Stomach (tissue), 9 donors: Measurements from ENCODE around the gene SLCO1A2. TPM values are rescaled to one million over a fixed set of nuclear protein-coding genes. Genes with fewer than 3 reads are reported as not detected.
"Not testable (repeated sequence)": the region's sequence is repeated elsewhere in the genome, so short reads cannot be mapped to it uniquely, and the experiment has no call there.

Source experiments
- DNase-seq, 2 donors: peaks; one replicate each; pipeline versions ENCODE4 v3.0.0 to v3.0.0-alpha.2; 2013 to 2019
- H3K27ac ChIP-seq, 5 donors: fragments of 200-600 bp in 4 of 5; sonication (generic) in 4 of 5; one replicate each; pipeline ENCODE4 v1.5.1; 2013 to 2019; ENCODE audit warnings: mild to moderate bottlenecking in 1 of 5, moderate library complexity in 1 of 5
- H3K27me3 ChIP-seq, 3 donors: fragments of 200-600 bp; sonication (generic); one replicate each; pipeline ENCODE4 v1.5.1; 2017 to 2019; ENCODE audit warnings: mixed run types in 1 of 3
- H3K36me3 ChIP-seq, 4 donors: fragments of 200-600 bp; sonication (generic); 1 replicate in 3 of 4; 2 replicates in 1 of 4; pipeline ENCODE4 v1.5.1; 2016 to 2019
- H3K4me1 ChIP-seq, 4 donors: fragments of 200-600 bp; sonication (generic); one replicate each; pipeline ENCODE4 v1.5.1; 2016 to 2019
- H3K4me3 ChIP-seq, 4 donors: fragments of 200-600 bp; sonication (generic) in 3 of 4; one replicate each; pipeline ENCODE4 v1.5.1; 2016 to 2019; ENCODE audit warnings: mild to moderate bottlenecking in 1 of 4
- H3K9me3 ChIP-seq, 4 donors: fragments of 200-600 bp; sonication (generic); one replicate each; pipeline ENCODE4 v1.5.1; 2016 to 2019
- CTCF ChIP-seq, 7 experiments: fragments of 450-650 bp in 4 of 7; fragments of 200-600 bp in 3 of 7; sonication (generic) in 3 of 7; IDR thresholded peaks; one replicate each; pipeline ENCODE4 v1.5.1; 2016 to 2019; ENCODE audit warnings: antibody characterized with exemption in 7 of 7, control low read depth in 2 of 7, mild to moderate bottlenecking in 1 of 7
- EP300 ChIP-seq: sonication (generic); formaldehyde crosslinking; IDR thresholded peaks from one replicate; pipeline ENCODE4 v1.6.1; 2017; ENCODE audit warnings: antibody characterized with exemption
- POLR2A ChIP-seq, 4 donors: fragments of 450-650 bp; IDR thresholded peaks; one replicate each; pipeline ENCODE4 v1.6.1; 2016; ENCODE audit warnings: antibody characterized with exemption in 4 of 4, control low read depth in 2 of 4, mild to moderate bottlenecking in 1 of 4, moderate library complexity in 1 of 4
- POLR2AphosphoS5 ChIP-seq, 3 donors: sonication (generic); formaldehyde crosslinking; IDR thresholded peaks; one replicate each; pipeline ENCODE4 v1.6.1; 2016; ENCODE audit warnings: antibody characterized with exemption in 3 of 3
- WGBS, 5 donors: extraction: QIAGEN DNeasy Blood & Tissue Kit in 3 of 5; methylation state at CpG; one replicate each; pipeline versions ENCODE4 v1.1.5 to v1.1.7; 2013 to 2018; 5-methylcytosine and 5-hydroxymethylcytosine counted together
- intact Hi-C: fragments of 100-400 bp; cut with DNase I; formaldehyde crosslinking; loops from one replicate; pipeline ENCODE4 v1.15.1; 2023; ENCODE audit warnings: low total_unique reads
- polyA plus RNA-seq, 3 donors: library from polyadenylated mRNA; stranded (reverse); fragments of 200-250 nt; gene quantifications; one replicate each; pipeline ENCODE4 v1.2.3, GENCODE V29; 2013
- total RNA-seq, 5 donors: library from RNA; depleted of rRNA; stranded (reverse); fragments of >200 nt; gene quantifications; one replicate each; pipeline versions ENCODE4 v1.1.0 to v1.2.3, GENCODE V29; 2014 to 2016
- donor health status: healthy with polysubstance abuse.
- donor health status: Bipolar disorder and iron deficiency.
- donor health status: healthy.

The SLCO1A2 gene
- total and polyA plus RNA-seq, 8 donors, result not detected

GRCh38 chr12:21370845-21371449, 36.2 kb upstream of the SLCO1A2 start:
- no peaks in the 10 kb centered on the region for H3K9me3 ChIP-seq
- intact Hi-C loops, result no loop called here
- no peak overlapping the region for H3K27ac ChIP-seq
- TF ChIP-seq EP300, result no peak
- no peak for TF ChIP-seq CTCF (IDR thresholded peaks at IDR 0.05)
- TF ChIP-seq POLR2A (IDR thresholded peaks at IDR 0.05), result no peak
- TF ChIP-seq POLR2AphosphoS5 (IDR thresholded peaks at IDR 0.05), result no peak
- H3K4me1 ChIP-seq, result no peaks in the 10 kb centered on the region
- DNase-seq, result no peak
- no peaks in the 10 kb centered on the region for H3K36me3 ChIP-seq
- WGBS, 5 donors, result 80 to 88% (median 84%) methylated on average over 7 of the region's 7 CpGs
- H3K27me3 ChIP-seq, result no peaks in the 10 kb centered on the region
- H3K4me3 ChIP-seq, result no peak overlapping the region

GRCh38 chr12:21369141-21369980, 34.6 kb upstream of the SLCO1A2 start:
- Histone ChIP-seq H3K4me3 (no peak overlapping the region), H3K9me3 (no peaks in the 10 kb centered on the region), H3K27me3 (no peaks in the 10 kb centered on the region), H3K4me1 (no peaks in the 10 kb centered on the region), H3K36me3 (no peaks in the 10 kb centered on the region), H3K27ac (no peak overlapping the region)
- intact Hi-C loops, result no loop called here
- 42 to 47% (median 43%) methylated on average over 4 of the region's 4 CpGs for WGBS, 5 donors
- TF ChIP-seq CTCF (IDR thresholded peaks at IDR 0.05) (no peak), POLR2AphosphoS5 (IDR thresholded peaks at IDR 0.05) (no peak), EP300 (no peak), POLR2A (IDR thresholded peaks at IDR 0.05) (no peak)
- DNase-seq, result no peak

- WGBS, 5 donors, result 81 to 83% (median 82%) methylated on average over 10 of the region's 10 CpGs
- intact Hi-C loops, result not testable (repeated sequence)
Observed at GRCh38 chr12:21360632-21361031, 25.9 kb upstream of the SLCO1A2 start.

GRCh38 chr12:21354641-21355040, 19.9 kb upstream of the SLCO1A2 start:
- no peaks in the 10 kb centered on the region for H3K27me3 ChIP-seq
- H3K4me1 ChIP-seq, result peaks cover 0 to 8% (median 0%) of the 10 kb centered on the region in 4 donors
- 49 to 89% (median 87%) methylated on average over 1 of the region's 1 CpG for WGBS, 5 donors

More at GRCh38 chr12:21360632-21361031, 25.9 kb upstream of the SLCO1A2 start:
- H3K27ac ChIP-seq, DNase-seq, H3K4me1 ChIP-seq, H3K27me3 ChIP-seq, H3K36me3 ChIP-seq, H3K4me3 ChIP-seq: not testable (repeated sequence)
- peaks cover 0 to 11% (median 3%) of the 10 kb centered on the region in 4 donors for H3K9me3 ChIP-seq

More at GRCh38 chr12:21354641-21355040, 19.9 kb upstream of the SLCO1A2 start:
- no peak overlapping the region for H3K4me3 ChIP-seq
- H3K9me3 ChIP-seq, result no peaks in the 10 kb centered on the region
- TF ChIP-seq POLR2AphosphoS5 (IDR thresholded peaks at IDR 0.05) (no peak), EP300 (no peak), CTCF (IDR thresholded peaks at IDR 0.05) (no peak), POLR2A (IDR thresholded peaks at IDR 0.05) (no peak)
- H3K36me3 ChIP-seq, result no peaks in the 10 kb centered on the region
- intact Hi-C loops, result no loop called here
- no peak overlapping the region for H3K27ac ChIP-seq
- no peak for DNase-seq
